Measurements from ENCODE around the gene SPRR1A. TPM values are rescaled to one million over a fixed set of nuclear protein-coding genes. Genes with fewer than 3 reads are reported as not detected.

Gene SPRR1A
- total and polyA plus RNA-seq, 2 experiments from 2014 or later: not detected

DNA sequence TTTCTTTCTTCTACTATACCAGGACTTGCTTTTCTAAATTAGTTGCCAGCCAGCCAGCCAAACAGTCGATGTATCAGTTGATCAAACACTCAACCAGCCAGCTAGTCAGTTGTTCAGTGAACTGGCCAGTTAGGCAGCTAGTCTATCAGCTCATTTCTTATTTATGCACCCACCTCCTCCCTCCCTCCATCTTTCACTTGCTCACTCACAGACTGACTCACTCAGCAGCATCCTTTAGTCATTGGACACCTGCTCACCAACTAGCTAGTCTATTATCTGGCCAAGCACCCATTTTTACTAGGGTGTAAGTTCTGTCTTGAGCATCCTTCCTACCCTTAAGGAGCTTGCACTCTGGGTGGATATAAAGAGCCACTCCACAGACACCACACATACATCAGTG lies 19.3 kb upstream of the SPRR1A start:
- Histone ChIP-seq H3K4me1 (ENCODE audit: low read depth) (no peaks in the 10 kb centered on the region), H3K36me3 (no peaks in the 10 kb centered on the region), H3K27me3 (no peaks in the 10 kb centered on the region), H3K27ac (no peak overlapping the region), H3K9me3 (ENCODE audit: low read depth) (no peaks in the 10 kb centered on the region), H3K4me3 (no peak overlapping the region)
- DNase-seq (ENCODE audit: low read depth in 1 of 2, low spot score in 1 of 2): no peak
- TF ChIP-seq, protein P1, sequence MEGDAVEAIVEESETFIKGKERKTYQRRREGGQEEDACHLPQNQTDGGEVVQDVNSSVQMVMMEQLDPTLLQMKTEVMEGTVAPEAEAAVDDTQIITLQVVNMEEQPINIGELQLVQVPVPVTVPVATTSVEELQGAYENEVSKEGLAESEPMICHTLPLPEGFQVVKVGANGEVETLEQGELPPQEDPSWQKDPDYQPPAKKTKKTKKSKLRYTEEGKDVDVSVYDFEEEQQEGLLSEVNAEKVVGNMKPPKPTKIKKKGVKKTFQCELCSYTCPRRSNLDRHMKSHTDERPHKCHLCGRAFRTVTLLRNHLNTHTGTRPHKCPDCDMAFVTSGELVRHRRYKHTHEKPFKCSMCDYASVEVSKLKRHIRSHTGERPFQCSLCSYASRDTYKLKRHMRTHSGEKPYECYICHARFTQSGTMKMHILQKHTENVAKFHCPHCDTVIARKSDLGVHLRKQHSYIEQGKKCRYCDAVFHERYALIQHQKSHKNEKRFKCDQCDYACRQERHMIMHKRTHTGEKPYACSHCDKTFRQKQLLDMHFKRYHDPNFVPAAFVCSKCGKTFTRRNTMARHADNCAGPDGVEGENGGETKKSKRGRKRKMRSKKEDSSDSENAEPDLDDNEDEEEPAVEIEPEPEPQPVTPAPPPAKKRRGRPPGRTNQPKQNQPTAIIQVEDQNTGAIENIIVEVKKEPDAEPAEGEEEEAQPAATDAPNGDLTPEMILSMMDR (IDR thresholded peaks at IDR 0.05; ENCODE audit: low read depth, low read length): no peak

DNA sequence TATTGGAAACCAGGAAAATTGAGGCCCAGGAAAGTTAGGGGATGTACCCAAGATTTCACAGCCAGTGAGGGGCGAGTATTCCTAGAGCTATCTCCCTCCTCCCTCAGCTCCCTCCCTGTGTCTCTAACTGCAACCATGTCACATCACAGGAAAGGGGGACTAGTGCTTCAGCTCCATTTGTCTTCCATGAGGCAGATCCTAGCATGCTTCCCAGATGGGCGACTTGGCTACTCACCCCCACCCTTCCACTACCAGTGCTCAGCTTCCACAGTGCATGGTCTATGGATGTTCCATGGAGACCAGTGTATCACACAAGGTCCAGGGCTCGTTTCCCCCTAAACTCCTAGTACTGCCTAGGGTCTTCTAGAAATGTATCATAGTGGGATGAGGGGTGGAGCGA lies 18.0 kb upstream of the SPRR1A start:
- TF ChIP-seq, protein P1 (IDR thresholded peaks at IDR 0.05; ENCODE audit: low read depth, low read length): no peak
- Histone ChIP-seq H3K4me1 (ENCODE audit: low read depth) (no peaks in the 10 kb centered on the region), H3K4me3 (no peak overlapping the region), H3K27ac (no peak overlapping the region), H3K9me3 (ENCODE audit: low read depth) (no peaks in the 10 kb centered on the region), H3K27me3 (no peaks in the 10 kb centered on the region), H3K36me3 (no peaks in the 10 kb centered on the region)
- DNase-seq (ENCODE audit: low read depth in 1 of 2, low spot score in 1 of 2): no peak

DNA sequence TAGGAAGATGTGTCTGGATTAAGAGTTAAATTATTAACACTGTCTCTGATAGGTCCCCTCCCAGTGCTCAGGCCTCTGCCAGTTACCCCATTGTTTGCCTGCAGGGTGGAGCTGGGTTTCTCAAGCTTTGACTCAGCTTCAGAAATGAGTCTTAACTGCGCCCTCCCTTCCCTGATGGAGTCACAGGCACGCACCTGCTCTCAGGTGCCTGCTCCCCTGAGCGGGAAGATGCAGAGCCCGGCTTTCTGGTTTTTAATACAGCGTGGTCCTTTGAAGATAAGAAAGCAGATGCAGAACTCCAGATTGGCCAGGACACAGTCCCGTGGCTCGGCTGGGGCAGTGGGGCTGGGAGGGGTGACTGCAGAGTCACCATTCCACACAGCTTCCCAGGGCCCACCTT lies 16.7 kb upstream of the SPRR1A start:
- DNase-seq (ENCODE audit: low read depth in 1 of 2, low spot score in 1 of 2): no peak
- Histone ChIP-seq H3K27me3 (no peaks in the 10 kb centered on the region), H3K36me3 (no peaks in the 10 kb centered on the region), H3K4me1 (ENCODE audit: low read depth) (no peaks in the 10 kb centered on the region), H3K4me3 (no peak overlapping the region), H3K27ac (no peak overlapping the region), H3K9me3 (ENCODE audit: low read depth) (no peaks in the 10 kb centered on the region)
- TF ChIP-seq, protein P1 (IDR thresholded peaks at IDR 0.05; ENCODE audit: low read depth, low read length): no peak

DNA sequence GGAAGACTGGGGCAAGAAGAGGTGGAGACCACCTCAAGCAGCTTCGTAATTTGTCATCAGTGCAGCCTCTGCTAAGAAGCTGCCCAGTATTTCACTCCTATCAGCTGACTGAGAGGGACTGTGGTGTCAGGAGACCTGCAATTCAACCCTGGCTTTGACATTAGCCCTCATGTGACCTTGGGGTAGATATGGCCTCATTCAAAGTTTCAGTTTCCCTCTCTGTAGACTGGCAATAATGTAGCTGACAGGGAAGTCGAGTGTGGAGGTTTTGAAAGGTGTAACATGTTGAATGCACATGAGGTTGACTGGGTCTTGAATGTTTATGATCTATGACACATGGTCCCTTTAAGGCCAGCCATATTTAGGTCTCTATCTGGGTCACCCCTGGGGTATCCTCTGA lies 15.6 kb upstream of the SPRR1A start:
- H3K27me3 ChIP-seq: no peaks in the 10 kb centered on the region
- H3K27ac ChIP-seq: no peak overlapping the region
- no peaks in the 10 kb centered on the region for H3K4me1 ChIP-seq (ENCODE audit: low read depth)
- H3K9me3 ChIP-seq (ENCODE audit: low read depth): no peaks in the 10 kb centered on the region
- H3K4me3 ChIP-seq: no peak overlapping the region
- DNase-seq (ENCODE audit: low read depth in 1 of 2, low spot score in 1 of 2): no peak
- TF ChIP-seq, protein P1 (IDR thresholded peaks at IDR 0.05; ENCODE audit: low read depth, low read length): no peak
- no peaks in the 10 kb centered on the region for H3K36me3 ChIP-seq

DNA sequence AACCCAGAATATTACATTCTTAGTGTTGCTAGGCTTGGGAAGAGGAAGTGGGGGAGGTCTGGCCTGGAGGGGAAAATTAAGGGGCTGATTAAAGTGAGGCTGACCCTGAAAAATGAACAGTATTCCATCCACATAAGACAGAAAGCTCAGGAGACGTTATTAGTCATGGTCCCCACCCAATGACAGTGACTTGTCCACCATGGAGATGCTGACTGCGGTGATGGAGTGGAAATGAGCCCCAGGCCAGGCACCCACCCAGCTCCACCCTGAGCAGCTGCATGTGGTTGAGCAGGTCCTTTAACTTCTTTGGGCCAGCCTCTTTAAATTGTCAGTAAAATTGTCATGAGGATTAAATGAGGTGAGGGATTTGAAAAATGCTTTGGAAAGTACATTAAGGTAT lies 14.8 kb upstream of the SPRR1A start:
- no peak for DNase-seq (ENCODE audit: low read depth in 1 of 2, low spot score in 1 of 2)
- Histone ChIP-seq H3K9me3 (ENCODE audit: low read depth) (no peaks in the 10 kb centered on the region), H3K27me3 (no peaks in the 10 kb centered on the region)

More for the DNA sequence above, 14.8 kb upstream of the SPRR1A start:
- H3K36me3 ChIP-seq: no peaks in the 10 kb centered on the region
- H3K4me3 ChIP-seq: no peak overlapping the region
- no peak overlapping the region for H3K27ac ChIP-seq
- TF ChIP-seq, protein P1 (IDR thresholded peaks at IDR 0.05; ENCODE audit: low read depth, low read length): no peak
- no peaks in the 10 kb centered on the region for H3K4me1 ChIP-seq (ENCODE audit: low read depth)
